Suprapubic skin (tissue), 4 donors: ENCODE results near the gene LAMB4.

Experiments
- POLR2A ChIP-seq, 2 donors: fragments of 450-650 bp; IDR thresholded peaks; one replicate each; pipeline ENCODE4 v1.6.1; 2017; ENCODE audit warnings: antibody characterized with exemption in 2 of 2, mild to moderate bottlenecking in 2 of 2, moderate library complexity in 2 of 2
- POLR2AphosphoS5 ChIP-seq, 3 donors: sonication (generic); formaldehyde crosslinking; IDR thresholded peaks; one replicate each; pipeline ENCODE4 v1.6.1; 2017; ENCODE audit warnings: antibody characterized with exemption in 3 of 3
- TF ChIP-seq, protein P1 (sequence below), 2 donors: fragments of 200-600 bp in 1 of 2; fragments of 450-650 bp in 1 of 2; sonication (generic) in 1 of 2; IDR thresholded peaks; one replicate each; pipeline ENCODE4 v1.5.1; 2016 to 2019; ENCODE audit warnings: antibody characterized with exemption in 2 of 2, mild to moderate bottlenecking in 1 of 2, moderate library complexity in 1 of 2

DNA sequence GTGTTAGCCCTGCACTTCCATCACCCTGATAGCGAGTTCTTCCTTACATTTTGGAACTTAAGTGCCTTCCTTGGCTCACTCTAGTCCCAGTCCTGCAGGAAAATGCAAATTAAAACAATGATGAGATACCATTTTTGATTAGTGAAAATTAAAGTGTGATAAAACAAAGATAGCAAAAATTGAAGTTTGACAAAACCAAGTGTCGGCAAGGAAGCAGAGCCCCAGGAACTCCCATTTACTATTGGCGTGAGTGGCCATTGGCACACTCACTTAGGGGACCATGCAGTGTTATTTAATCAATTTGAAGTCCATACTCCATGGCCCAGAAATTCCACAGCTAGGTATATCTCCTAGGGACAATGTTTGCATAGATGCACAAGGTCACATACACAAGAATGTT lies 28.4 kb downstream of the LAMB4 start:
- TF ChIP-seq, protein P1, sequence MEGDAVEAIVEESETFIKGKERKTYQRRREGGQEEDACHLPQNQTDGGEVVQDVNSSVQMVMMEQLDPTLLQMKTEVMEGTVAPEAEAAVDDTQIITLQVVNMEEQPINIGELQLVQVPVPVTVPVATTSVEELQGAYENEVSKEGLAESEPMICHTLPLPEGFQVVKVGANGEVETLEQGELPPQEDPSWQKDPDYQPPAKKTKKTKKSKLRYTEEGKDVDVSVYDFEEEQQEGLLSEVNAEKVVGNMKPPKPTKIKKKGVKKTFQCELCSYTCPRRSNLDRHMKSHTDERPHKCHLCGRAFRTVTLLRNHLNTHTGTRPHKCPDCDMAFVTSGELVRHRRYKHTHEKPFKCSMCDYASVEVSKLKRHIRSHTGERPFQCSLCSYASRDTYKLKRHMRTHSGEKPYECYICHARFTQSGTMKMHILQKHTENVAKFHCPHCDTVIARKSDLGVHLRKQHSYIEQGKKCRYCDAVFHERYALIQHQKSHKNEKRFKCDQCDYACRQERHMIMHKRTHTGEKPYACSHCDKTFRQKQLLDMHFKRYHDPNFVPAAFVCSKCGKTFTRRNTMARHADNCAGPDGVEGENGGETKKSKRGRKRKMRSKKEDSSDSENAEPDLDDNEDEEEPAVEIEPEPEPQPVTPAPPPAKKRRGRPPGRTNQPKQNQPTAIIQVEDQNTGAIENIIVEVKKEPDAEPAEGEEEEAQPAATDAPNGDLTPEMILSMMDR (IDR thresholded peaks at IDR 0.05): no peak
- no peak for TF ChIP-seq POLR2A (IDR thresholded peaks at IDR 0.05)
- no peak for TF ChIP-seq POLR2AphosphoS5 (IDR thresholded peaks at IDR 0.05)
